Lung (tissue), 12 donors: ENCODE data around the gene ADAM12. TPM values are rescaled to one million over a fixed set of nuclear protein-coding genes. Genes with fewer than 3 reads are reported as not detected.

ENCODE experiments used
- ATAC-seq: fragments of 200-7000 bp; cut with Tn5 transposase; one replicate; pipeline ENCODE4 v1.9.1; 2020; ENCODE audit warnings: moderate number of reproducible peaks; ENCODE audit not compliant: insufficient read depth, low FRiP score
- DNase-seq, 3 donors: peaks; one replicate each; pipeline ENCODE4 v3.0.0-alpha.2; 2013 to 2017
- H3K27ac ChIP-seq, 2 donors: one replicate each; pipeline ENCODE4 v1.5.1; 2013; ENCODE audit warnings: mild to moderate bottlenecking in 2 of 2, moderate library complexity in 2 of 2, control low read depth in 1 of 2, inconsistent platforms in 1 of 2, low read depth in 1 of 2, low read length in 1 of 2
- H3K27me3 ChIP-seq, 3 donors: one replicate each; pipeline ENCODE4 v1.5.1; 2013; ENCODE audit warnings: low read length in 2 of 3; ENCODE audit not compliant: control insufficient read depth in 3 of 3, insufficient read depth in 3 of 3
- H3K36me3 ChIP-seq, 4 donors: one replicate each; pipeline ENCODE4 v1.5.1; 2013; ENCODE audit warnings: low read length in 4 of 4, mild to moderate bottlenecking in 1 of 4, moderate library complexity in 1 of 4; ENCODE audit not compliant: control insufficient read depth in 4 of 4, insufficient read depth in 4 of 4
- H3K4me1 ChIP-seq, 5 donors: one replicate each; pipeline ENCODE4 v1.5.1; 2013; ENCODE audit warnings: low read length in 5 of 5, mild to moderate bottlenecking in 2 of 5, moderate library complexity in 1 of 5; ENCODE audit not compliant: control insufficient read depth in 5 of 5, insufficient read depth in 5 of 5
- H3K4me3 ChIP-seq: one replicate; pipeline ENCODE4 v1.5.1; 2013; ENCODE audit warnings: mild to moderate bottlenecking, control low read depth, moderate library complexity
- H3K9ac ChIP-seq, 2 donors: one replicate each; pipeline ENCODE4 v1.5.1; 2013; ENCODE audit warnings: low read length in 2 of 2, control low read depth in 1 of 2; ENCODE audit not compliant: insufficient read depth in 1 of 2
- H3K9me3 ChIP-seq, 4 donors: one replicate each; pipeline ENCODE4 v1.5.1; 2013; ENCODE audit warnings: low read length in 3 of 4, mild to moderate bottlenecking in 1 of 4, moderate library complexity in 1 of 4; ENCODE audit not compliant: control insufficient read depth in 4 of 4, insufficient read depth in 3 of 4
- CTCF ChIP-seq: IDR thresholded peaks from 2 replicates; pipeline ENCODE4 v1.5.1; 2012; ENCODE audit warnings: mild to moderate bottlenecking; ENCODE audit errors: control extremely low read depth, extremely low read depth
- WGBS, 2 donors: extraction: QIAGEN DNeasy Blood & Tissue Kit; methylation state at CpG; one replicate each; pipeline ENCODE4 v1.1.7; 2013; 5-methylcytosine and 5-hydroxymethylcytosine counted together
- polyA plus RNA-seq, 2 donors: library from polyadenylated mRNA; stranded (reverse); fragments of 200-250 nt; gene quantifications; one replicate each; pipeline ENCODE4 v1.2.1, GENCODE V29; 2013
- total RNA-seq, 2 donors: library from RNA; depleted of rRNA in 1 of 2; stranded (reverse); fragments of >200 nt in 1 of 2; gene quantifications; one replicate each; pipeline ENCODE4 v1.2.1, GENCODE V29; 2014 to 2021
- donor health status: control.
- donor health status: control.
- donor health status: Bipolar disorder and iron deficiency.
- donor health status: healthy.
- donor health status: DM: yes; HTN: yes; CAD: no.

The ADAM12 gene
- total and polyA plus RNA-seq, 4 donors: 0.16 to 5.8 (median 0.85) TPM

DNA sequence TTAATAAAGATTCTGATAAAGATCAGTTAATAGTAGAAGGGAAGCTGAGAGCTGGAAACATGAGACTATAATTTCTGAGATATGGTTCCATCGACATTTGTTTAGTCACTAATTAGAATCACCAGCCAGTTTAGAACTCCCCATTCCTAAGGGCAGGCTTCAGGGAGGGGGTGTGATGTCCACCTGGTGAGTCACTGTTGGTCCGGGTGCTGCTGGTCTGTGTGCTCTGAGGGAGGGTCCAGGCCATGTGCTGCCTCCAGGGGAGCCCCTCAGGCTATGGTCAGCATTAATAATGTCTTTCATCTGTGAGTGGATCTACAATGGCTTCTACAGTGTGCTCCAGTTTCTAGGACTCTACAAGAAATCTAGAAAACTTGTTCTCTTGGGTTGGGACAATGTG is 115.8 kb downstream of the ADAM12 start:
- Histone ChIP-seq H3K27ac (no peak overlapping the region), H3K36me3 (peaks cover 0 to 5% (median 0%) of the 10 kb centered on the region in 4 donors), H3K4me1 (peaks cover 0 to 8% (median 0%) of the 10 kb centered on the region in 5 donors), H3K4me3 (no peak overlapping the region), H3K9me3 (peaks cover 0 to 2% (median 0%) of the 10 kb centered on the region in 4 donors), H3K27me3 (no peaks in the 10 kb centered on the region), H3K9ac (no peak overlapping the region)
- DNase-seq (no peak), ATAC-seq (no peak)
- 83 to 88% methylated on average over 2 of the region's 2 CpGs for WGBS, 2 donors
- TF ChIP-seq CTCF: no peak

DNA sequence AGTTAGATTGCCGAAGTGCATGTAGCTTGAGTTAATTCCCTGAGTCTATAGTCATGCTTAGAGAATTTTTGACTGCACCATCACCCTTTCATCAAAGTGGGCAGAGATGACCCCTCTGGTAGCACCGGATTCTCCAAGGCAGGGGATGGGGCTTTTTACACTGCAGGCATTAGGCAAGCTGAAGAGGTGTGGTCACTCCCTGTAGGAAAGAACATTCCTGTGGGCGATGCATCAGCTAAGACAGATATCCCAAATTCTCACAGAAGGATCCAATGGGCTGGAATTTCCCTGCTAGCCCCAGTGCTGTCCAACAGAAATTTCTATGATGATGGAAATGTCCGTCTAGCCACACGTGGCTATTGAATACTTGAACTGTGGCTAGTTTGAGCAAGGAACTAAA is 118.2 kb downstream of the ADAM12 start:
- H3K9me3 ChIP-seq: peaks cover 0 to 11% (median 0%) of the 10 kb centered on the region in 4 donors
- ATAC-seq (no peak), DNase-seq (no peak)
- H3K27ac ChIP-seq: no peak overlapping the region
- 94 to 95% methylated on average over 5 of the region's 5 CpGs for WGBS, 2 donors
- peaks cover 0 to 8% (median 0%) of the 10 kb centered on the region in 5 donors for H3K4me1 ChIP-seq
- no peaks in the 10 kb centered on the region for H3K27me3 ChIP-seq
- peaks cover 0 to 5% (median 0%) of the 10 kb centered on the region in 4 donors for H3K36me3 ChIP-seq
- H3K9ac ChIP-seq: no peak overlapping the region
- no peak for TF ChIP-seq CTCF
- H3K4me3 ChIP-seq: no peak overlapping the region

DNA sequence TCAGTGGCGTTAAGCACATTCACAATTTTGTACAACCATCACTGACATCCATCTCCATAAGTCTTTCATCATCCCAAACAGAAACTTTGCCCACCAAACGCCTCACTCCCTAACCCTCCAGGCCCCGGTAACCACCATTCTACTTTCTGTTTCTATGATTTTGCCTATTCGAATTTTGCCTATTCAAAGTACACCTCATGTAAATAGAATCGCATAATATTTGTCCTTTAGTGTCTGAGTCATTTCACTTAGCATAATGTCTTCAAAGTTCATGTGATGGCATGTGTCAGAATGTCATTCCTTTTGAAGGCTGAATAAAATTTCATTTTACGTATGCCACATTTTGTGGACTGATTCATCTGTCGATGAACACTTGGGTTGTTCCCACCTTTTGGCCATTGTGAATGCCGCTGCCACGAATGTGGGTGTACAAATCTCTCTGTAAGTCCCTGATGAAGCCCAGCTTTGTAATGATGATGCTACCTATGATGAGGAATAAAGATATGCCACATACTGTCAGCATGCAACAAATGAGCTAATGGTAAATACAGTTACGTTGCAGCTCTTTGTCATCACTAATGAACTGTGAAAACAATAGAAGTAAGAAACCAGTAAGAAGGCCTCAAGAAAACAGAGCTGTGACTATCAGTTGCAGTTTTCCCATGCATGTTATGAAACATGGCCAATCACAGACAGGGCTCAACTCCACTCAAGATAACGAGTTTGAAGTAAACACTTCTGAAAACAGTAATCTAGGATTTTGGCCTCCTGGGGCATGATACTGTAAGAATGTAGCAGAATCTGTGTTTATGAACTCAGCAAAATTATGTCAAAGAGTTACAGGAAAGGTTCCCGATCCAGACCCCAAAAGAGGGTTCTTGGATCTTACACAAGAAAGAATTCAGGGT is 120.0 kb downstream of the ADAM12 start:
- Histone ChIP-seq H3K4me1 (peaks cover 0 to 18% (median 0%) of the 10 kb centered on the region in 5 donors), H3K36me3 (no peaks in the 10 kb centered on the region), H3K4me3 (no peak overlapping the region), H3K9me3 (peaks cover 0 to 11% (median 0%) of the 10 kb centered on the region in 4 donors), H3K27ac (no peak overlapping the region), H3K9ac (no peak overlapping the region), H3K27me3 (no peaks in the 10 kb centered on the region)
- TF ChIP-seq CTCF: no peak
- WGBS, 2 donors: 77 to 81% methylated on average over 12 of the region's 12 CpGs
- ATAC-seq (no peak), DNase-seq (peak in 2 of 3 donors; percentile 56 to 75)
